ENCODE data around the gene RCCD1.

DNA sequence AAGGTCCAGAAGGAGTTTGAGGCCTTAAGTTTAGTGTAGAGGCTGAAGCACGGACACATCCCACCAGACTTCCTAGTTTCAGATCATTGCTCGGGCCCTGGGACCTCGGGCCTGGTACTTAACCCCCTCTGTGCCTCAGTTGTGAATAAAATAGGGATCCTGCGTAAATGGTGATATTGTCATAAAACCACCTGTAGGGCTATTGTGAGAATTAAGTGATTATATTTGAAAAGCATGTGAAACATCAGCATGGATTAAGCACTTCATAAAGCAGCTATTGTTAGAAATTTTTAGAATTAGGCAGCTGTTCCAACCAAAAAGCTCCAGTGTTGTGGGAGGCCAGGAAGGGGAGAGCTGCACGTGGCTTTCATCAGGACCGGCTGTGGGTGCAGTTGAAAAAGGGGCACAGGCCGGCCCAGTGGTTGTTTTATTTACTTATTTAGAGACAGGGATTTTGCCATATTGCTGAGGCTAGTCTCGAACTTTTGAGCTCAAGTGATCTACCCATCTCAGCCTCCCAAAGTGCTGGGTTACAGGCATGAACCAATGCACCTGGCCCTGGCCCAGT is 4.4 kb downstream of the RCCD1 start:
- TF ChIP-seq, protein P1, sequence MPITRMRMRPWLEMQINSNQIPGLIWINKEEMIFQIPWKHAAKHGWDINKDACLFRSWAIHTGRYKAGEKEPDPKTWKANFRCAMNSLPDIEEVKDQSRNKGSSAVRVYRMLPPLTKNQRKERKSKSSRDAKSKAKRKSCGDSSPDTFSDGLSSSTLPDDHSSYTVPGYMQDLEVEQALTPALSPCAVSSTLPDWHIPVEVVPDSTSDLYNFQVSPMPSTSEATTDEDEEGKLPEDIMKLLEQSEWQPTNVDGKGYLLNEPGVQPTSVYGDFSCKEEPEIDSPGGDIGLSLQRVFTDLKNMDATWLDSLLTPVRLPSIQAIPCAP (CRISPR knock-in tag; IDR thresholded peaks at IDR 0.05) = no peak
- TF ChIP-seq, protein P2, sequence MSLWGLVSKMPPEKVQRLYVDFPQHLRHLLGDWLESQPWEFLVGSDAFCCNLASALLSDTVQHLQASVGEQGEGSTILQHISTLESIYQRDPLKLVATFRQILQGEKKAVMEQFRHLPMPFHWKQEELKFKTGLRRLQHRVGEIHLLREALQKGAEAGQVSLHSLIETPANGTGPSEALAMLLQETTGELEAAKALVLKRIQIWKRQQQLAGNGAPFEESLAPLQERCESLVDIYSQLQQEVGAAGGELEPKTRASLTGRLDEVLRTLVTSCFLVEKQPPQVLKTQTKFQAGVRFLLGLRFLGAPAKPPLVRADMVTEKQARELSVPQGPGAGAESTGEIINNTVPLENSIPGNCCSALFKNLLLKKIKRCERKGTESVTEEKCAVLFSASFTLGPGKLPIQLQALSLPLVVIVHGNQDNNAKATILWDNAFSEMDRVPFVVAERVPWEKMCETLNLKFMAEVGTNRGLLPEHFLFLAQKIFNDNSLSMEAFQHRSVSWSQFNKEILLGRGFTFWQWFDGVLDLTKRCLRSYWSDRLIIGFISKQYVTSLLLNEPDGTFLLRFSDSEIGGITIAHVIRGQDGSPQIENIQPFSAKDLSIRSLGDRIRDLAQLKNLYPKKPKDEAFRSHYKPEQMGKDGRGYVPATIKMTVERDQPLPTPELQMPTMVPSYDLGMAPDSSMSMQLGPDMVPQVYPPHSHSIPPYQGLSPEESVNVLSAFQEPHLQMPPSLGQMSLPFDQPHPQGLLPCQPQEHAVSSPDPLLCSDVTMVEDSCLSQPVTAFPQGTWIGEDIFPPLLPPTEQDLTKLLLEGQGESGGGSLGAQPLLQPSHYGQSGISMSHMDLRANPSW (CRISPR knock-in tag; conservative IDR thresholded peaks at IDR 0.05; ENCODE audit: low read depth) = no peak
- TF ChIP-seq, protein P3, sequence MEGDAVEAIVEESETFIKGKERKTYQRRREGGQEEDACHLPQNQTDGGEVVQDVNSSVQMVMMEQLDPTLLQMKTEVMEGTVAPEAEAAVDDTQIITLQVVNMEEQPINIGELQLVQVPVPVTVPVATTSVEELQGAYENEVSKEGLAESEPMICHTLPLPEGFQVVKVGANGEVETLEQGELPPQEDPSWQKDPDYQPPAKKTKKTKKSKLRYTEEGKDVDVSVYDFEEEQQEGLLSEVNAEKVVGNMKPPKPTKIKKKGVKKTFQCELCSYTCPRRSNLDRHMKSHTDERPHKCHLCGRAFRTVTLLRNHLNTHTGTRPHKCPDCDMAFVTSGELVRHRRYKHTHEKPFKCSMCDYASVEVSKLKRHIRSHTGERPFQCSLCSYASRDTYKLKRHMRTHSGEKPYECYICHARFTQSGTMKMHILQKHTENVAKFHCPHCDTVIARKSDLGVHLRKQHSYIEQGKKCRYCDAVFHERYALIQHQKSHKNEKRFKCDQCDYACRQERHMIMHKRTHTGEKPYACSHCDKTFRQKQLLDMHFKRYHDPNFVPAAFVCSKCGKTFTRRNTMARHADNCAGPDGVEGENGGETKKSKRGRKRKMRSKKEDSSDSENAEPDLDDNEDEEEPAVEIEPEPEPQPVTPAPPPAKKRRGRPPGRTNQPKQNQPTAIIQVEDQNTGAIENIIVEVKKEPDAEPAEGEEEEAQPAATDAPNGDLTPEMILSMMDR (IDR thresholded peaks at IDR 0.05) = no peak

Measured in WTC11 (cell line).